Colonic mucosa (tissue), 4 donors: ENCODE data around the gene PLCG2. TPM values are rescaled to one million over a fixed set of nuclear protein-coding genes. Genes with fewer than 3 reads are reported as not detected.
"Not testable (repeated sequence)": the region's sequence is repeated elsewhere in the genome, so short reads cannot be mapped to it uniquely, and the experiment has no call there.

ENCODE experiments used
- DNase-seq: peaks from one replicate; pipeline ENCODE4 v3.0.0-alpha.2; 2020
- H3K27ac ChIP-seq: fragments of 200-600 bp; one replicate; pipeline ENCODE4 v1.8.0; 2021
- H3K27me3 ChIP-seq: fragments of 200-600 bp; one replicate; pipeline ENCODE4 v1.8.0; 2021
- H3K36me3 ChIP-seq: fragments of 200-600 bp; one replicate; pipeline ENCODE4 v1.8.0; 2021
- H3K4me1 ChIP-seq: fragments of 200-600 bp; one replicate; pipeline ENCODE4 v1.8.0; 2021; ENCODE audit warnings: mild to moderate bottlenecking
- H3K4me3 ChIP-seq: fragments of 200-600 bp; one replicate; pipeline ENCODE4 v1.8.0; 2021
- H3K9ac ChIP-seq, 2 donors: one replicate each; pipeline ENCODE4 v1.7.0; 2013; ENCODE audit warnings: control low read depth in 2 of 2, low read depth in 2 of 2, low read length in 2 of 2
- H3K9me3 ChIP-seq: fragments of 200-600 bp; one replicate; pipeline ENCODE4 v1.8.0; 2021
- CTCF ChIP-seq: fragments of 200-600 bp; IDR thresholded peaks from one replicate; pipeline ENCODE4 v1.8.0; 2022; ENCODE audit warnings: antibody characterized with exemption, mild to moderate bottlenecking
- intact Hi-C: fragments of 100-400 bp; cut with DNase I; formaldehyde crosslinking; loops from one replicate; pipeline ENCODE4 v1.14.1; 2022
- total RNA-seq, 2 donors: library from RNA; stranded (reverse); fragmentation: NEBNext Ultra II Directional in 1 of 2; extraction: Animal tissue kit (Norgen Biotek cat#: 25700) in 1 of 2; gene quantifications; one replicate each; pipeline ENCODE4 v1.2.1, GENCODE V29; 2021
- donor health status: healthy.
- donor health status: DM: no; HTN: no; CAD: no.
- donor health status: DM: no; HTN: no; CAD: no.

PLCG2 gene
- total RNA-seq, 2 donors from 2014 or later, result 9.1 to 9.6 TPM

- TF ChIP-seq CTCF, result no peak
- Histone ChIP-seq H3K36me3 (no peaks in the 10 kb centered on the region), H3K9ac (no peak overlapping the region), H3K4me3 (no peak overlapping the region), H3K27ac (no peak overlapping the region), H3K27me3 (no peaks in the 10 kb centered on the region), H3K9me3 (no peaks in the 10 kb centered on the region), H3K4me1 (no peaks in the 10 kb centered on the region)
- no peak for DNase-seq
- intact Hi-C loops, result no loop called here
Observed at GRCh38 chr16:81964808-81965207, 185.7 kb downstream of the PLCG2 start.

GRCh38 chr16:81967358-81967757 is 188.3 kb downstream of the PLCG2 start:
- no peak for TF ChIP-seq CTCF
- no peak for DNase-seq
- intact Hi-C loops, result no loop called here
- H3K4me3 ChIP-seq, result no peak overlapping the region
- no peaks in the 10 kb centered on the region for H3K4me1 ChIP-seq
- H3K9me3 ChIP-seq, result no peaks in the 10 kb centered on the region
- H3K9ac ChIP-seq, result no peak overlapping the region
- no peaks in the 10 kb centered on the region for H3K36me3 ChIP-seq
- no peak overlapping the region for H3K27ac ChIP-seq
- no peaks in the 10 kb centered on the region for H3K27me3 ChIP-seq

- intact Hi-C loops, result no loop called here
Observed at GRCh38 chr16:81971853-81972252, 192.8 kb downstream of the PLCG2 start.

GRCh38 chr16:81973737-81974136 is 194.6 kb downstream of the PLCG2 start:
- Histone ChIP-seq H3K27ac (no peak overlapping the region), H3K9me3 (no peaks in the 10 kb centered on the region), H3K27me3 (no peaks in the 10 kb centered on the region), H3K36me3 (no peaks in the 10 kb centered on the region), H3K4me3 (no peak overlapping the region), H3K4me1 (no peaks in the 10 kb centered on the region), H3K9ac (no peak overlapping the region)
- intact Hi-C loops, result no loop called here
- no peak for DNase-seq
- no peak for TF ChIP-seq CTCF

More at GRCh38 chr16:81971853-81972252, 192.8 kb downstream of the PLCG2 start:
- no peaks in the 10 kb centered on the region for H3K4me1 ChIP-seq
- H3K4me3 ChIP-seq, result no peak overlapping the region
- no peak overlapping the region for H3K27ac ChIP-seq
- DNase-seq, result no peak
- H3K36me3 ChIP-seq, result no peaks in the 10 kb centered on the region
- no peak for TF ChIP-seq CTCF
- H3K9ac ChIP-seq, result no peak overlapping the region
- H3K27me3 ChIP-seq, result no peaks in the 10 kb centered on the region
- no peaks in the 10 kb centered on the region for H3K9me3 ChIP-seq

- Histone ChIP-seq H3K4me1 (no peaks in the 10 kb centered on the region), H3K27me3 (no peaks in the 10 kb centered on the region), H3K27ac (no peak overlapping the region), H3K36me3 (no peaks in the 10 kb centered on the region), H3K9me3 (no peaks in the 10 kb centered on the region), H3K4me3 (no peak overlapping the region), H3K9ac (no peak overlapping the region)
- intact Hi-C loops, result no loop called here
- no peak for TF ChIP-seq CTCF
- DNase-seq, result no peak
Observed at GRCh38 chr16:81975637-81976036, 196.5 kb downstream of the PLCG2 start.

GRCh38 chr16:81977335-81977942 is 198.3 kb downstream of the PLCG2 start:
- H3K9me3 ChIP-seq, H3K27me3 ChIP-seq, intact Hi-C loops, H3K36me3 ChIP-seq, DNase-seq, H3K4me1 ChIP-seq, H3K27ac ChIP-seq, H3K9ac ChIP-seq, H3K4me3 ChIP-seq: not testable (repeated sequence)
